RWPE2 (cell line): ENCODE data around the gene LDB2.

Experiments
- ATAC-seq: fragments of 200-7000 bp; cut with Tn5 transposase; 3 replicates; pipeline ENCODE4 v1.9.1; 2021; ENCODE audit warnings: low read depth
- DNase-seq: peaks from one replicate; pipeline ENCODE4 v3.0.0-alpha.2; 2020; ENCODE audit warnings: low spot score
- H3K27ac ChIP-seq: fragments of 450-650 bp; 2 replicates; pipeline ENCODE4 v1.5.1; 2017; ENCODE audit warnings: mild to moderate bottlenecking; ENCODE audit not compliant: poor library complexity, severe bottlenecking
- H3K27me3 ChIP-seq: fragments of 250-450 bp; sonication (Bioruptor Pico); 2 replicates; pipeline ENCODE4 v1.5.1; 2021; ENCODE audit warnings: mild to moderate bottlenecking, moderate library complexity; ENCODE audit not compliant: insufficient read depth, poor library complexity, severe bottlenecking
- H3K36me3 ChIP-seq: fragments of 250-450 bp; sonication (Bioruptor Pico); 2 replicates; pipeline ENCODE4 v1.5.1; 2020; ENCODE audit warnings: low read depth, mild to moderate bottlenecking, moderate library complexity
- H3K4me1 ChIP-seq: fragments of 250-450 bp; sonication (Bioruptor Pico); 2 replicates; pipeline ENCODE4 v1.5.1; 2021; ENCODE audit warnings: mild to moderate bottlenecking, moderate library complexity; ENCODE audit not compliant: insufficient read depth, poor library complexity, severe bottlenecking
- H3K4me3 ChIP-seq: fragments of 250-450 bp; sonication (Bioruptor Pico); 2 replicates; pipeline ENCODE4 v1.5.1; 2021; ENCODE audit warnings: mild to moderate bottlenecking, moderate library complexity; ENCODE audit not compliant: severe bottlenecking
- H3K9me3 ChIP-seq: fragments of 250-450 bp; sonication (Bioruptor Pico); 2 replicates; pipeline ENCODE4 v1.5.1; 2021; ENCODE audit warnings: mild to moderate bottlenecking, moderate library complexity; ENCODE audit not compliant: severe bottlenecking
- CTCF ChIP-seq: fragments of 450-650 bp; IDR thresholded peaks from one replicate; pipeline ENCODE4 v1.5.1; 2017; ENCODE audit warnings: mild to moderate bottlenecking, moderate library complexity; ENCODE audit not compliant: poor library complexity, severe bottlenecking

Gene LDB2

GRCh38 chr4:16713271-16713670, 185.2 kb downstream of the LDB2 start:
- DNase-seq (no peak), ATAC-seq (no peak)
- Histone ChIP-seq H3K4me3 (no peak overlapping the region), H3K36me3 (no peaks in the 10 kb centered on the region), H3K27me3 (peaks cover 3% of the 10 kb centered on the region), H3K4me1 (no peaks in the 10 kb centered on the region), H3K9me3 (no peaks in the 10 kb centered on the region), H3K27ac (no peak overlapping the region)
- no peak for TF ChIP-seq CTCF

- TF ChIP-seq CTCF = no peak
- Histone ChIP-seq H3K9me3 (no peaks in the 10 kb centered on the region), H3K4me1 (no peaks in the 10 kb centered on the region), H3K27me3 (peaks cover 3% of the 10 kb centered on the region), H3K4me3 (no peak overlapping the region), H3K27ac (no peak overlapping the region), H3K36me3 (no peaks in the 10 kb centered on the region)
- no peak for DNase-seq
- no peak for ATAC-seq
Measured at GRCh38 chr4:16710198-16710597, 188.2 kb downstream of the LDB2 start.

GRCh38 chr4:16707874-16708273, 190.6 kb downstream of the LDB2 start:
- Histone ChIP-seq H3K4me1 (no peaks in the 10 kb centered on the region), H3K27me3 (no peaks in the 10 kb centered on the region), H3K9me3 (no peaks in the 10 kb centered on the region), H3K4me3 (no peak overlapping the region), H3K27ac (no peak overlapping the region), H3K36me3 (no peaks in the 10 kb centered on the region)
- DNase-seq = no peak
- no peak for TF ChIP-seq CTCF
- ATAC-seq = no peak

DNA sequence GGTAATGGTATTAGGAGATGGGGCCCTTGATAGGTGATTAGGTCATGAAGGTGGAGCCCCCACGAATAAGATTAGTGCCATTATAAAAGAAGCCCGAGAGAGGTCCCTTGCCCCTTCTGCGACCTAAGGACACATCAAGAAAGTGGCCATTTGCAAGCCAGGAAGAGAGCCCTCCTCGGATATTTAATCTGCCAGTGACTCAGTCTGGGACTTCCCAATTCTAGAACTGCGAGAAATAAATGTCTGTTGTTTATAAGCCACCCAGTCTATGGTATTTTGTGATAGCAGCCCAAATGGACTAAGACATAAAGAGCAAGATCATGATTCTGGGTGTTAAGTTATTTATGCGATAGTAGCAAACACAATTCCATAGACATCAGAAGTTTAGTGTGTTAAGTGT, 192.2 kb downstream of the LDB2 start:
- no peak overlapping the region for H3K27ac ChIP-seq
- no peaks in the 10 kb centered on the region for H3K36me3 ChIP-seq
- ATAC-seq (no peak), DNase-seq (no peak)
- H3K4me3 ChIP-seq = no peak overlapping the region
- no peaks in the 10 kb centered on the region for H3K4me1 ChIP-seq
- TF ChIP-seq CTCF = no peak
- H3K27me3 ChIP-seq = no peaks in the 10 kb centered on the region
- no peaks in the 10 kb centered on the region for H3K9me3 ChIP-seq

DNA sequence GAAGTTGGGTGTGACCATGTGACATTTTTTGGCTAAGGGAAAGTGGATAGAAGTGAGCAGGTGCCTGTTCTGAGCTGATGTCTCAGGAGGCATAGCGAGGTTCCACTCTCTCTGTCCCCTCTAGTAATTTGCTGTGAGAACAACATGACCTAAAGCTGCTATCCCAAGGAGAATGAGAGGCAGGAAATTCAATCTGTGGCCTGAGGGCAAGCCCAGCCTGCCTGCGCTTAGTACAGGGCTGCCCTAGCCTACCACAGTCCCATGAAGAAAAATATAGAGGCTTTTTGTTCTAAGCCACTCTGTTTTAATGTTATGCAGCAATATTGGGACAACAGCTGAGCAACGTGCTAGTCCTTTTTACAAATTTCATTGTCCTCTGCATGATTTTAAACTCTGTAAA, 193.1 kb downstream of the LDB2 start:
- Histone ChIP-seq H3K4me1 (no peaks in the 10 kb centered on the region), H3K36me3 (no peaks in the 10 kb centered on the region), H3K27ac (no peak overlapping the region), H3K27me3 (no peaks in the 10 kb centered on the region), H3K4me3 (no peak overlapping the region), H3K9me3 (no peaks in the 10 kb centered on the region)
- DNase-seq (no peak), ATAC-seq (no peak)
- no peak for TF ChIP-seq CTCF
